ENCODE measurements around the gene PRKAR1A. TPM values are rescaled to one million over a fixed set of nuclear protein-coding genes. Genes with fewer than 3 reads are reported as not detected.

Gene PRKAR1A
- total and polyA plus RNA-seq, 9 donors, result 137 to 501 (median 375) TPM

GRCh38 chr17:68532826-68533225 is 20.6 kb downstream of the PRKAR1A start:
- 86 to 93% (median 89%) methylated on average over 3 of the region's 3 CpGs for WGBS, 3 donors
- Histone ChIP-seq H3K36me3 (no peaks in the 10 kb centered on the region), H3K9me3 (no peaks in the 10 kb centered on the region), H3K27me3 (no peaks in the 10 kb centered on the region), H3K4me1 (ENCODE audit: insufficient read depth) (no peaks in the 10 kb centered on the region), H3K4me3 (no peak overlapping the region), H3K27ac (no peak overlapping the region)
- no peak for TF ChIP-seq EP300 (IDR thresholded peaks at IDR 0.05)
- TF ChIP-seq CTCF (IDR thresholded peaks at IDR 0.05), result no peak
- no peak for TF ChIP-seq POLR2A (IDR thresholded peaks at IDR 0.05)
- no peak for DNase-seq
- intact Hi-C loops (cut with DNase I), result loop anchor here in 1 of 4 donors (10.0 kb wide), 1 partner anchor 62 kb away; no protein-coding TSS in a partner anchor

- no peak overlapping the region for H3K27ac ChIP-seq
- no peaks in the 10 kb centered on the region for H3K36me3 ChIP-seq
- H3K4me1 ChIP-seq (ENCODE audit: insufficient read depth), result no peaks in the 10 kb centered on the region
- H3K9me3 ChIP-seq, result no peaks in the 10 kb centered on the region
- H3K27me3 ChIP-seq, result no peaks in the 10 kb centered on the region
- H3K4me3 ChIP-seq, result no peak overlapping the region
- TF ChIP-seq POLR2A (IDR thresholded peaks at IDR 0.05) (no peak), EP300 (IDR thresholded peaks at IDR 0.05) (no peak), CTCF (IDR thresholded peaks at IDR 0.05) (peak in 1 of 3 donors; percentile 20)
- DNase-seq, result no peak
- intact Hi-C loops (cut with DNase I), result loop anchor here in 1 of 4 donors (10.0 kb wide), 1 partner anchor 61 kb away; no protein-coding TSS in a partner anchor
- WGBS, 3 donors, result 67 to 72% (median 70%) methylated on average over 6 of the region's 6 CpGs
Measured at GRCh38 chr17:68533887-68534694, 21.9 kb downstream of the PRKAR1A start.

GRCh38 chr17:68534695-68535088 is 22.5 kb downstream of the PRKAR1A start:
- Histone ChIP-seq H3K9me3 (no peaks in the 10 kb centered on the region), H3K27ac (no peak overlapping the region), H3K4me1 (ENCODE audit: insufficient read depth) (no peaks in the 10 kb centered on the region), H3K4me3 (no peak overlapping the region), H3K36me3 (no peaks in the 10 kb centered on the region), H3K27me3 (no peaks in the 10 kb centered on the region)
- TF ChIP-seq EP300 (IDR thresholded peaks at IDR 0.05) (no peak), CTCF (IDR thresholded peaks at IDR 0.05) (no peak), POLR2A (IDR thresholded peaks at IDR 0.05) (no peak)
- intact Hi-C loops (cut with DNase I), result loop anchor here in 2 of 4 donors (5.0 to 10.0 kb wide), 2 partner anchors 60 to 68 kb away; partner anchors contain the start of gene FAM20A (in 1 of the 2)
- DNase-seq, result no peak
- WGBS, 3 donors, result 83 to 87% (median 85%) methylated on average over 6 of the region's 6 CpGs

- no peak overlapping the region for H3K27ac ChIP-seq
- intact Hi-C loops (cut with DNase I), result loop anchor here in 2 of 4 donors (5.0 to 10.0 kb wide), 2 partner anchors 59 to 66 kb away; partner anchors contain the start of gene FAM20A (in 1 of the 2)
- DNase-seq, result no peak
- no peak overlapping the region for H3K4me3 ChIP-seq
- H3K4me1 ChIP-seq (ENCODE audit: insufficient read depth), result no peaks in the 10 kb centered on the region
- WGBS, 3 donors, result 62 to 63% (median 62%) methylated on average over 3 of the region's 3 CpGs
- no peaks in the 10 kb centered on the region for H3K36me3 ChIP-seq
- H3K9me3 ChIP-seq, result no peaks in the 10 kb centered on the region
- no peaks in the 10 kb centered on the region for H3K27me3 ChIP-seq
- no peak for TF ChIP-seq CTCF (IDR thresholded peaks at IDR 0.05)
- TF ChIP-seq EP300 (IDR thresholded peaks at IDR 0.05), result no peak
- no peak for TF ChIP-seq POLR2A (IDR thresholded peaks at IDR 0.05)
Measured at GRCh38 chr17:68535922-68536321, 23.7 kb downstream of the PRKAR1A start.
